Skeletal muscle tissue (tissue), 4 donors: ENCODE data around the gene CBFA2T3. TPM values are rescaled to one million over a fixed set of nuclear protein-coding genes. Genes with fewer than 3 reads are reported as not detected.

Source experiments
- H3K27ac ChIP-seq: one replicate; pipeline ENCODE4 v1.7.0; 2013; ENCODE audit warnings: mild to moderate bottlenecking, low read depth, low read length, inconsistent platforms
- H3K27me3 ChIP-seq, 3 donors: one replicate each; pipeline ENCODE4 v1.7.0; 2013; ENCODE audit warnings: low read length in 3 of 3; ENCODE audit not compliant: control insufficient read depth in 3 of 3, insufficient read depth in 3 of 3
- H3K36me3 ChIP-seq, 3 donors: one replicate each; pipeline ENCODE4 v1.7.0; 2013; ENCODE audit warnings: low read length in 3 of 3; ENCODE audit not compliant: control insufficient read depth in 3 of 3, insufficient read depth in 3 of 3
- H3K4me1 ChIP-seq, 3 donors: one replicate each; pipeline ENCODE4 v1.7.0; 2013; ENCODE audit warnings: low read length in 3 of 3, mild to moderate bottlenecking in 3 of 3; ENCODE audit not compliant: control insufficient read depth in 3 of 3, insufficient read depth in 3 of 3
- H3K4me3 ChIP-seq, 3 donors: one replicate each; pipeline ENCODE4 v1.7.0; 2013; ENCODE audit warnings: low read length in 3 of 3
- H3K9ac ChIP-seq, 3 donors: one replicate each; pipeline ENCODE4 v1.7.0; 2013; ENCODE audit warnings: low read length in 3 of 3, mild to moderate bottlenecking in 3 of 3, moderate library complexity in 2 of 3, low read depth in 1 of 3
- H3K9me3 ChIP-seq, 3 donors: one replicate each; pipeline ENCODE4 v1.7.0; 2013; ENCODE audit warnings: low read length in 3 of 3; ENCODE audit not compliant: control insufficient read depth in 3 of 3
- total RNA-seq: library from RNA; depleted of rRNA; stranded (reverse); fragments of >200 nt; gene quantifications from one replicate; pipeline ENCODE4 v1.2.3, GENCODE V29; 2014
- donor health status: Osteomylitis.

CBFA2T3 gene
- total RNA-seq, 1 donor from 2014 or later, result 2.1 TPM

DNA sequence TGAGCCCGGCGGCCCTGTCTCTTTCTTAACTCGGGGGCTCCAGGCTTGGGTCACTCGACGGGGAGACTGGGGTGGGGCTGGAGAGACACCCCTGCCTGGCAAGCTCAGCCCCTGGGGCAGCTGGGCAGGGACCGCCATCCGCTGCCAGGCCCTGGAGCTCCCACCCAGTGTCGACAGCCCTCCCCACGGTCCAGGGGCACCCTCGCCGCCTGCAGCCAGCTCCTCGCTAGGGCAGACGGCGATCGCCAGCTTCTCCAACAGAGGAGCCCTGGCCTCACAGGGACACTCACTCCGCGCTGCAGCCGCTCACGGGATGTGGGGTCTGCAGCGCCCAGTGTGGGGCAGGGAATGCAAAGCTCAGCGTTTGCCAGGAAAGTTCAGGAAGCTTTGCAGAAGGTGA is 149.3 kb downstream of the CBFA2T3 start:
- no peak overlapping the region for H3K9ac ChIP-seq
- H3K27me3 ChIP-seq, result no peaks in the 10 kb centered on the region
- peaks cover 0 to 10% (median 3%) of the 10 kb centered on the region in 3 donors for H3K36me3 ChIP-seq
- H3K4me3 ChIP-seq, result no peak overlapping the region
- H3K4me1 ChIP-seq, result no peaks in the 10 kb centered on the region
- H3K27ac ChIP-seq, result no peak overlapping the region
- H3K9me3 ChIP-seq, result no peaks in the 10 kb centered on the region

DNA sequence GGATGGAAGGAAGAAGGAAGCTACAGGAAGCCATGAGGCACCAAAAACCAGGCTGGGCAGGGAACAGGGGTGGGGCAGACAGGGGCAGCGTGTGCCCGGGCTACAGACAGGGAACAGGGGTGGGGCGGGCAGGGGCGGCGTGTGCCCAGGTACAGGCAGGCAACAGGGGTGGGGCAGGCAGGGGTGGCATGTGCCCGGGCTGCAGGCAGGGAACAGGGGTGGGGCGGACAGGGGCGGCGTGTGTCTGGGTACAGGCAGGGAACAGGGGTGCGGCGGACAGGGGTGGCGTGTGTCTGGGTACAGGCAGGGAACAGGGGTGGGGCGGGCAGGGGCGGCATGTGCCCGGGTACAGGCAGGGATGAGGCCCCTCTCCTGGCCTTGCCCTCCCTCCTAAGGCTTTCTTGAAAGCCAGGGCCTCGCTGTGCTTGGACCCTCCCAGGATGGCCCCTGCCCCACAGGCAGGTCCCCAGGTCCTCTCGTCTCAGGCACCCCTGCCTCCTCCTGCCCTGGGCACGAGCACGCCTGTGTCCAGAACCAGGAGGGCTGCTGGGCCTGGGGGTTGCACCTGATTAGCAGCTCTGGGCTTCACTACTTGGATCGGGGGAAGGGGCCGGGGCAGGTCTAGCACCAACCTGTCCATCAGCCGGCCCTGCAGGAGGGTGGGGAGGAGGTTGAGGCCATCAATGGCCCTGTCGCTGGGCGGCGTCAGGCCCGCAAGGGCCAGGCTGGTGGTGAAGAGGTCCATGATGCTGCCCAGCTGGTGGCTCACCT is 150.8 kb downstream of the CBFA2T3 start:
- Histone ChIP-seq H3K36me3 (peaks cover 4 to 16% (median 7%) of the 10 kb centered on the region in 3 donors), H3K9ac (no peak overlapping the region), H3K4me3 (no peak overlapping the region), H3K27me3 (no peaks in the 10 kb centered on the region), H3K27ac (no peak overlapping the region), H3K4me1 (no peaks in the 10 kb centered on the region), H3K9me3 (no peaks in the 10 kb centered on the region)

DNA sequence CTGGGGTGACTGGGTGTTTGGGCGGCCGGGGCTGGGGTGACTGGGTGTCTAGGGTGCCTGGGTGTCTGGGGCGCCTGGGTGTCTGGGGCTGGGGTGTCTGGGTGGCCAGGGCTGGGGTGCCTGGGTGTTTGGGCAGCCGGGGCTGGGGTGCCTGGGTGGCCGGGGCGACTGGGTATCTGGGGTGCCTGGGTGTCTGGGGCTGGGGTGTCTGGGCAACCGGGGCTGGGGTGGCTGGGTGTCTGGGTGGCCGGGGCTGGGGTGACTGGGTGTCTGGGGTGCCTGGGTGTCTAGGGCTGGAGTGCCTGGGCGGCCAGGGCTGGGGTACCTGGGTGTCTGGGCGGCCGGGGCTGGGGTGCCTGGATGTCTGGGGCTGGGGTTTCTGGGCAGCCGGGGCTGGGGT is 151.9 kb downstream of the CBFA2T3 start:
- Histone ChIP-seq H3K9me3 (no peaks in the 10 kb centered on the region), H3K36me3 (peaks cover 4 to 14% (median 7%) of the 10 kb centered on the region in 3 donors), H3K27me3 (no peaks in the 10 kb centered on the region), H3K27ac (no peak overlapping the region), H3K4me3 (no peak overlapping the region), H3K4me1 (no peaks in the 10 kb centered on the region), H3K9ac (no peak overlapping the region)

Other genes starting within 250 kb of the CBFA2T3 start
- gene PIEZO1, start 192.0 kb downstream of the CBFA2T3 start, total RNA-seq, result 45.9 TPM
- 6.3 TPM for gene CDT1, start 173.4 kb downstream of the CBFA2T3 start, total RNA-seq
- 41.8 TPM for gene APRT, start 165.3 kb downstream of the CBFA2T3 start, total RNA-seq
- 9.9 TPM for gene GALNS, start 120.3 kb downstream of the CBFA2T3 start, total RNA-seq
- 29.2 TPM for gene TRAPPC2L, start 120.1 kb downstream of the CBFA2T3 start, total RNA-seq
- gene PABPN1L, start 110.5 kb downstream of the CBFA2T3 start, total RNA-seq, result not detected
- gene ACSF3, start 116.6 kb upstream of the CBFA2T3 start, total RNA-seq, result 12.5 TPM
- 124 TPM for gene CDH15, start 194.5 kb upstream of the CBFA2T3 start, total RNA-seq
- gene SLC22A31, start 223.3 kb upstream of the CBFA2T3 start, total RNA-seq, result not detected
- gene ZNF778, start 240.5 kb upstream of the CBFA2T3 start, total RNA-seq, result 4.7 TPM